GM12892 (cell line): ENCODE results near the gene MICAL3.

Experiments
- POLR2A ChIP-seq: IDR thresholded peaks from 2 replicates; pipeline ENCODE4 v1.6.1; 2011; ENCODE audit warnings: low read depth, low read length, control low read depth
- TAF1 ChIP-seq: IDR thresholded peaks from 2 replicates; pipeline ENCODE4 v1.6.1; 2011; ENCODE audit warnings: low read depth, mild to moderate bottlenecking, control low read depth, low read length, borderline replicate concordance

- no peak for TF ChIP-seq POLR2A
- no peak for TF ChIP-seq TAF1
Measured at GRCh38 chr22:17916226-17916889, 108.0 kb downstream of the MICAL3 start.
